ENCODE data around the gene FYB1. TPM values are rescaled to one million over a fixed set of nuclear protein-coding genes. Genes with fewer than 3 reads are reported as not detected.

FYB1 gene
- total and polyA plus RNA-seq, 2 of the 8 experiments (the other 6 are each of a cell fraction or from before 2014, with no cell fraction given): not detected

DNA sequence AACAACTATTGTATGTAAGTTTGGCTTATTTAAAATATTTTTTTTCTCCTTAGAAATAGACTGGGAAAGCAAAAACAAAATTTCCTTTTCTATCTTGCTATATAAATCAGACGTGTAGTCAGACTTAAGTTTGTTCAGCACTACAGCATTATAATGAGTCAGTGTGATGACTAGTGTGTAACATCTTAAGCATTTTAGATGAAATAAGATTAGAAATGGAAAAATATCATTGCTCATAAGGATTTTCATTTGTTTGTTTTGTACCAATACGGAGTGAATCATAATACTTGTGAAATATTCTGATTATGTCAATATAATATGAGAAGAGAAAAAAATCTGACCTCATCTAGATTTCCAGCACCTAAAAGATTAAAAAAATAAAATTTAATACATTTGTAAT, 80.5 kb downstream of the FYB1 start (continued):
- TF ChIP-seq, protein P1, sequence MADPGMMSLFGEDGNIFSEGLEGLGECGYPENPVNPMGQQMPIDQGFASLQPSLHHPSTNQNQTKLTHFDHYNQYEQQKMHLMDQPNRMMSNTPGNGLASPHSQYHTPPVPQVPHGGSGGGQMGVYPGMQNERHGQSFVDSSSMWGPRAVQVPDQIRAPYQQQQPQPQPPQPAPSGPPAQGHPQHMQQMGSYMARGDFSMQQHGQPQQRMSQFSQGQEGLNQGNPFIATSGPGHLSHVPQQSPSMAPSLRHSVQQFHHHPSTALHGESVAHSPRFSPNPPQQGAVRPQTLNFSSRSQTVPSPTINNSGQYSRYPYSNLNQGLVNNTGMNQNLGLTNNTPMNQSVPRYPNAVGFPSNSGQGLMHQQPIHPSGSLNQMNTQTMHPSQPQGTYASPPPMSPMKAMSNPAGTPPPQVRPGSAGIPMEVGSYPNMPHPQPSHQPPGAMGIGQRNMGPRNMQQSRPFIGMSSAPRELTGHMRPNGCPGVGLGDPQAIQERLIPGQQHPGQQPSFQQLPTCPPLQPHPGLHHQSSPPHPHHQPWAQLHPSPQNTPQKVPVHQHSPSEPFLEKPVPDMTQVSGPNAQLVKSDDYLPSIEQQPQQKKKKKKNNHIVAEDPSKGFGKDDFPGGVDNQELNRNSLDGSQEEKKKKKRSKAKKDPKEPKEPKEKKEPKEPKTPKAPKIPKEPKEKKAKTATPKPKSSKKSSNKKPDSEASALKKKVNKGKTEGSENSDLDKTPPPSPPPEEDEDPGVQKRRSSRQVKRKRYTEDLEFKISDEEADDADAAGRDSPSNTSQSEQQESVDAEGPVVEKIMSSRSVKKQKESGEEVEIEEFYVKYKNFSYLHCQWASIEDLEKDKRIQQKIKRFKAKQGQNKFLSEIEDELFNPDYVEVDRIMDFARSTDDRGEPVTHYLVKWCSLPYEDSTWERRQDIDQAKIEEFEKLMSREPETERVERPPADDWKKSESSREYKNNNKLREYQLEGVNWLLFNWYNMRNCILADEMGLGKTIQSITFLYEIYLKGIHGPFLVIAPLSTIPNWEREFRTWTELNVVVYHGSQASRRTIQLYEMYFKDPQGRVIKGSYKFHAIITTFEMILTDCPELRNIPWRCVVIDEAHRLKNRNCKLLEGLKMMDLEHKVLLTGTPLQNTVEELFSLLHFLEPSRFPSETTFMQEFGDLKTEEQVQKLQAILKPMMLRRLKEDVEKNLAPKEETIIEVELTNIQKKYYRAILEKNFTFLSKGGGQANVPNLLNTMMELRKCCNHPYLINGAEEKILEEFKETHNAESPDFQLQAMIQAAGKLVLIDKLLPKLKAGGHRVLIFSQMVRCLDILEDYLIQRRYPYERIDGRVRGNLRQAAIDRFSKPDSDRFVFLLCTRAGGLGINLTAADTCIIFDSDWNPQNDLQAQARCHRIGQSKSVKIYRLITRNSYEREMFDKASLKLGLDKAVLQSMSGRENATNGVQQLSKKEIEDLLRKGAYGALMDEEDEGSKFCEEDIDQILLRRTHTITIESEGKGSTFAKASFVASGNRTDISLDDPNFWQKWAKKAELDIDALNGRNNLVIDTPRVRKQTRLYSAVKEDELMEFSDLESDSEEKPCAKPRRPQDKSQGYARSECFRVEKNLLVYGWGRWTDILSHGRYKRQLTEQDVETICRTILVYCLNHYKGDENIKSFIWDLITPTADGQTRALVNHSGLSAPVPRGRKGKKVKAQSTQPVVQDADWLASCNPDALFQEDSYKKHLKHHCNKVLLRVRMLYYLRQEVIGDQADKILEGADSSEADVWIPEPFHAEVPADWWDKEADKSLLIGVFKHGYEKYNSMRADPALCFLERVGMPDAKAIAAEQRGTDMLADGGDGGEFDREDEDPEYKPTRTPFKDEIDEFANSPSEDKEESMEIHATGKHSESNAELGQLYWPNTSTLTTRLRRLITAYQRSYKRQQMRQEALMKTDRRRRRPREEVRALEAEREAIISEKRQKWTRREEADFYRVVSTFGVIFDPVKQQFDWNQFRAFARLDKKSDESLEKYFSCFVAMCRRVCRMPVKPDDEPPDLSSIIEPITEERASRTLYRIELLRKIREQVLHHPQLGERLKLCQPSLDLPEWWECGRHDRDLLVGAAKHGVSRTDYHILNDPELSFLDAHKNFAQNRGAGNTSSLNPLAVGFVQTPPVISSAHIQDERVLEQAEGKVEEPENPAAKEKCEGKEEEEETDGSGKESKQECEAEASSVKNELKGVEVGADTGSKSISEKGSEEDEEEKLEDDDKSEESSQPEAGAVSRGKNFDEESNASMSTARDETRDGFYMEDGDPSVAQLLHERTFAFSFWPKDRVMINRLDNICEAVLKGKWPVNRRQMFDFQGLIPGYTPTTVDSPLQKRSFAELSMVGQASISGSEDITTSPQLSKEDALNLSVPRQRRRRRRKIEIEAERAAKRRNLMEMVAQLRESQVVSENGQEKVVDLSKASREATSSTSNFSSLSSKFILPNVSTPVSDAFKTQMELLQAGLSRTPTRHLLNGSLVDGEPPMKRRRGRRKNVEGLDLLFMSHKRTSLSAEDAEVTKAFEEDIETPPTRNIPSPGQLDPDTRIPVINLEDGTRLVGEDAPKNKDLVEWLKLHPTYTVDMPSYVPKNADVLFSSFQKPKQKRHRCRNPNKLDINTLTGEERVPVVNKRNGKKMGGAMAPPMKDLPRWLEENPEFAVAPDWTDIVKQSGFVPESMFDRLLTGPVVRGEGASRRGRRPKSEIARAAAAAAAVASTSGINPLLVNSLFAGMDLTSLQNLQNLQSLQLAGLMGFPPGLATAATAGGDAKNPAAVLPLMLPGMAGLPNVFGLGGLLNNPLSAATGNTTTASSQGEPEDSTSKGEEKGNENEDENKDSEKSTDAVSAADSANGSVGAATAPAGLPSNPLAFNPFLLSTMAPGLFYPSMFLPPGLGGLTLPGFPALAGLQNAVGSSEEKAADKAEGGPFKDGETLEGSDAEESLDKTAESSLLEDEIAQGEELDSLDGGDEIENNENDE (IDR thresholded peaks at IDR 0.05; ENCODE audit: insufficient replicate concordance, low read length): no peak
- TF ChIP-seq MAFK (IDR thresholded peaks at IDR 0.05; ENCODE audit: low read depth, low read length): no peak

Measured in H1 (cell line).